ENCODE results near the gene PLEKHH2.

GRCh38 chr2:43657241-43657640, 20.2 kb downstream of the PLEKHH2 start:
- no peak for TF ChIP-seq CTCF (IDR thresholded peaks at IDR 0.05)
- no peak for TF ChIP-seq POLR2A (IDR thresholded peaks at IDR 0.05)
